HG03060 (cell line): ENCODE measurements around the gene RIMBP3C.
"Not testable (repeated sequence)": the region's sequence is repeated elsewhere in the genome, so short reads cannot be mapped to it uniquely, and the experiment has no call there.

Experiments
- ATAC-seq: cut with Tn5 transposase; IDR thresholded peaks from one replicate; pipeline ENCODE4 v1.9.1; 2021; ENCODE audit warnings: low read depth, moderate number of reproducible peaks; ENCODE audit not compliant: unreplicated experiment

RIMBP3C gene

GRCh38 chr22:21532863-21533648 is 18.2 kb downstream of the RIMBP3C start:
- not testable (repeated sequence) for ATAC-seq

GRCh38 chr22:21531525-21531924 is 19.7 kb downstream of the RIMBP3C start:
- not testable (repeated sequence) for ATAC-seq

- ATAC-seq = not testable (repeated sequence)
Measured at GRCh38 chr22:21526705-21527500, 24.4 kb downstream of the RIMBP3C start.

- not testable (repeated sequence) for ATAC-seq
Measured at GRCh38 chr22:21516970-21517764, 34.1 kb downstream of the RIMBP3C start.

GRCh38 chr22:21516522-21516921 is 34.7 kb downstream of the RIMBP3C start:
- not testable (repeated sequence) for ATAC-seq

- not testable (repeated sequence) for ATAC-seq
Measured at GRCh38 chr22:21515234-21515633, 36.0 kb downstream of the RIMBP3C start.

- ATAC-seq = not testable (repeated sequence)
Measured at GRCh38 chr22:21514117-21514516, 37.1 kb downstream of the RIMBP3C start.

- not testable (repeated sequence) for ATAC-seq
Measured at GRCh38 chr22:21512022-21512421, 39.2 kb downstream of the RIMBP3C start.

DNA sequence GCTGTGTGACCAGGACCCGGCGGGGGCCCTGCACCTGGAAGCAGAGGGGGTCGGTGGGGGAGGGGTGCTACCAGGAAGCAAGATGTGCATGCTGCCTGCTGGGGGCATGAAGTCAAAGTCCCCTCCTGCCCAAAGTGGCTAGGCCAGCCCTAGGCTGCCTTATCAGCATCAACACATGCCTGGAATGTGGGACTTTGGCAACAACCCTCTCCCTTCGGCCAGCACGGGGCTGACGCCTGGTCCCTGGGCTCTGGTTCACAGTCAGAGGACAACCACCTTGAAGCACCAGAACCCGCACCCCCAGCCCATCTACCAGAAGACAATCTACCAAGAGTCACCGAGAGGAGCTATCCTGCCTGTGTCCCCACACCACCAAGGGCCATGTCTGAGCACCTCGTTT is 40.9 kb downstream of the RIMBP3C start:
- ATAC-seq = not testable (repeated sequence)

DNA sequence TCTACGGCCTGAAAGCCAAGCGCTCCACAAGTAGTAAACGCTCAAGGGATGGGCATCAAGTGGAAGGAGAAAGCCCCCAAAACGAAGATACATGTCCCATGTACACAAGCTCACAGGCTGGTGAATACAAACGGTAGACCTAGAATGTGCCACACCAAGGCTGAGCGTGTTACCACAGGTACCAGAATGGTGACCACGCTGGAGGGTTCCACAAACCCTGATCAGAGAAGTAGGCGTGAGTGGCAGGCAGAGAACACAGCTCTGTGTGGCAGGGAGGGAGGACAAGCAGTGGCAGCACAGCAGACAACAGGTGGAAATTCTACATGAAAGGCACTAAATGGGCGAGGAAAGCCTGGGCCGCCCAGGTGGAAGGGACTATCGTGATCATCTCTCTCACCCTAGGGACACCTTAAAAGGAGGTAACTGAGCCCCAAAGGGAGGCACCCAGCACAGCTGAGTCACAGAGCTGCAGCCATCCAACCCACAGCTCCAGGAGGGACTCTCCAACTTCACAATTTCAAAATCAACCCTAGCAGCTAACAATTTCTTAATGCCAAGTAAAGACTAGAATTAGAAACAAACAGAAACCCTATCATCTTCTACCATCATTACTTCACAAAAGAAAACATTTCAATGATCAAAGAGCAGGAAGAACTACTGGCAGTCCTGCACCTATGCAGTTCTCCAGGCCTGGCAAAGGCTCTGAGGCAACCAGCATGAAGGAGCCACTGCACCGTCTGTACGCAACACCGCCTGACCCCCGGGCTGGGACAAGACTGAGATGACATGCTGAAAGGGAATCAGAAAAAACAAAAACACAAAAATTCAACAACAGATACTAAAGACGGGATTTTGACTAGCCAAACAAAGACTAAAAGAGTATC is 51.4 kb downstream of the RIMBP3C start:
- ATAC-seq = not testable (repeated sequence)

- ATAC-seq = not testable (repeated sequence)
Measured at GRCh38 chr22:21498489-21498888, 52.8 kb downstream of the RIMBP3C start.

- not testable (repeated sequence) for ATAC-seq
Measured at GRCh38 chr22:21497984-21498383, 53.3 kb downstream of the RIMBP3C start.
